ENCODE results near the gene NKPD1.
A peak's percentile ranks its signal among the peaks of the same experiment; 100 is the strongest.

NKPD1 gene

DNA sequence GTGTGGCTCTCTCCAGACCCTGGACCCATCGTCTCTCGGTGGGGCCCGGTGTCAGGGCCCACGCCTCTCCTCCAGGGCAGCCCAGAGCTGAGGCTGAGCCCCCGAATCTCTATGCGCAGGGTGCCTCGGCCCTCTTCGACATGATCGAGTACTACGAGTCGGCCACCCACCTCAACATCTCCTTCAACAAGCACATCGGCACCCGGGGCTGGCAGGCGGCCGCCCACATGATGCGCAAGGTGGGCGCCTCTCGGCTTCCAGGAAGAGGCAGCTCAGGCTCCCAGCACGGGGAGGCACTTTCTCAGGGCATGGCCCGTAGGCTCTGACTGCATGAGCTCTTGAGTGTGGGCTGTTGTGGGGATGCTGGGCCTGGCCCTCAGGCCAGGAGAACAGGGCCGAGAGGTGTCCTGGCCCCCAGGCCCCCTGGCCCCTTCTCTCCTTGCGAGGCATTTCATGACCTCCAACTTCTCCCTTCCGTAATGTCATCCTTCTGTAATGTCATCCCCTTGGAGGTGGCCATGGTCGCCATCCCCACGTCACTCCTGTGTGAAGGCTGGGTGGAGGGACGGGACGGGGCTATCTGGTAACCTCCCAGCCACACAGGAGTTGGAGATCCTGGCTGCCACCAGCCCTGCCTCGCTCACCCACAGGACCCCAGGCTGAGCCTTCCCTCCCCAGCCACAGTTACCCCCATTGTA lies 19.4 kb downstream of the NKPD1 start:
- Histone ChIP-seq H3K9me3 (ENCODE audit: control insufficient read depth, insufficient read depth, low read length) (no peaks in the 10 kb centered on the region), H3K4me1 (ENCODE audit: control insufficient read depth, insufficient read depth, low read length) (peaks cover 3% of the 10 kb centered on the region), H3K27me3 (ENCODE audit: control insufficient read depth, insufficient read depth, low read length) (no peaks in the 10 kb centered on the region), H3K4me3 (ENCODE audit: low read depth, low read length) (no peak overlapping the region), H3K36me3 (ENCODE audit: control insufficient read depth, insufficient read depth, low read length) (peaks cover 31% of the 10 kb centered on the region), H3K9ac (ENCODE audit: low read depth, low read length) (no peak overlapping the region)

DNA sequence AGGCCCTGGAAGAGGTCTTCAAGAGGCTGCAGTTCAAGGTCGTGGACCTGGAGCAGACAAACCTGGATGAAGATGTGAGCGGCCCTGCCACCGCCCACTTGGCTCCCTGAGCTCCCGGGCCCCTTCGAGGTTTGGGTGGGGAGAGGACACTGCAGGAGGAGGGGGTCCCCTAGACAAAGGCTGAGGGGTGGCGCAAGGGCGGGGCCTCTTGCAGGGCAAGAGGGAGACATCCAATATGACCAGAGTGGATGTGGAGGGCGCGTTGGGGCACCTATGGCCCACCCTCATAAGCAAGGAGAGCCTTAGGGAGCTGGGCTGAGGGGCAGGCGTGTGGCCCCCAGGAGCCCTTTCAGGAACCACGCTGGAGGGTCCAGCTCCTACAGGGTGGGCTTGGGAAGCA lies 20.2 kb downstream of the NKPD1 start:
- Histone ChIP-seq H3K9me3 (ENCODE audit: control insufficient read depth, insufficient read depth, low read length) (no peaks in the 10 kb centered on the region), H3K4me1 (ENCODE audit: control insufficient read depth, insufficient read depth, low read length) (peaks cover 3% of the 10 kb centered on the region), H3K36me3 (ENCODE audit: control insufficient read depth, insufficient read depth, low read length) (peaks cover 28% of the 10 kb centered on the region), H3K27me3 (ENCODE audit: control insufficient read depth, insufficient read depth, low read length) (no peaks in the 10 kb centered on the region), H3K9ac (ENCODE audit: low read depth, low read length) (no peak overlapping the region), H3K4me3 (ENCODE audit: low read depth, low read length) (no peak overlapping the region)

DNA sequence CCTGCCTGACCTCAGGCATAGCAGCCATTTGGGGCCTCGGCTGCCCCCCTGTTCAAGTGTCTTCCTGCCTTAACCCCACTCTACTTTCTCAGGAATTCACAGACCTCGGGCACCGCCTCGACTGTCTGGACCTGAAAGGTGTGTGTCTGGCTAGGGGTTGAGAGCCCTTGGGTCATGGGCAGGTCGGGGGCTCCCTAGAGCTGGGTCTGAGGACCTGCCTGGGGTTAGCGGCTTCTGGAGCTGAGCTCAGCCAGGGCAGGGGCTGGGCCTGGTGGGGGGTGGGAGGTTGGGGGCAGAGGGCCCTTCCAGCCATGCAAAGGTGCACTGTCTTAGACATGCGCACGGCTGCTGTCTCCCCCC lies 20.7 kb downstream of the NKPD1 start:
- H3K9ac ChIP-seq (ENCODE audit: low read depth, low read length) = no peak overlapping the region
- no peaks in the 10 kb centered on the region for H3K9me3 ChIP-seq (ENCODE audit: control insufficient read depth, insufficient read depth, low read length)
- H3K27me3 ChIP-seq (ENCODE audit: control insufficient read depth, insufficient read depth, low read length) = no peaks in the 10 kb centered on the region
- H3K36me3 ChIP-seq (ENCODE audit: control insufficient read depth, insufficient read depth, low read length) = peaks cover 24% of the 10 kb centered on the region
- peaks cover 3% of the 10 kb centered on the region for H3K4me1 ChIP-seq (ENCODE audit: control insufficient read depth, insufficient read depth, low read length)
- H3K4me3 ChIP-seq (ENCODE audit: low read depth, low read length) = no peak overlapping the region

DNA sequence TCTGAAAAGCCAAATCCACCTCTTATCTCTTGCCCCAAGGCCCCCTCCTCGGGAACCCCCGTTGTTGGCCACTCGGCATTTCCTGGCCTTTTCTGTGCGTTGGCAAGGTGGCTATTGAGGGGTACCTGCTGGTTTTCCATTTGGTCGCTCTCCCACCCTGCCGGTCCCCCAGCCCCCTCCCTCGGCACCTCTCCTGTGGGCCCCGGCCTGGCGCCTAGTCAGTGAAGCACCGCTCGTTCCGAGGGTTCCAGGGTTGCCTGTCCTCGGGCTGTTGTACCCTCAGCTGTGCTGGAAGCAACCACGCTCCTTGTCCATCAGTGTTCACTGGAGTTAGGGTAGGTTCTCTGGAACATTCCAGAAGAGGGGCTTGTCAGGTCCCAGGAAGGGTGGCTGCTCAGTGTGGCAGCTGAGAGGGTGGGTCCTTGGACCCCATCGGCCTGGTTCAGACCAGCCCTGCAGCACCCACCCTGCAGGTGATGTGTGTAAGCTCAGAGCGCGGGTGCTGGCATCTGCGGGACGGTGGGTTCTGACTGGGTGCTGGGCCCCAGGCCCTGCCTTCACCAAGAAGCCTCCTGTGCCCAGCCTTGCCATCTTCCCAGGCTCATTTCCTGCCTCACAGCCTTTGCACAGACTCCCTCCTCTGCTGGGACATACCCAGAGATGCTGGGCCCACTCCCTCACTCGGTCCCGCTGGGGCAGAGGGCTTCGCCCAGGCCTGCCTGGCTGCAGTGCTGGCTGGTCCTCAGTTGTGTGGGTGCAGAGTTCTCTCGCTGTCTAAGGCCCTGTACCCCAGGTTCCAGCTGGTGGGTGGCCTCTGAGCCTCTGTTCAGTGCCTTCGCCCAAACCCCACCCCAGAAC lies 21.3 kb downstream of the NKPD1 start:
- Histone ChIP-seq H3K27me3 (ENCODE audit: control insufficient read depth, insufficient read depth, low read length) (no peaks in the 10 kb centered on the region), H3K9me3 (ENCODE audit: control insufficient read depth, insufficient read depth, low read length) (no peaks in the 10 kb centered on the region), H3K9ac (ENCODE audit: low read depth, low read length) (no peak overlapping the region)

DNA sequence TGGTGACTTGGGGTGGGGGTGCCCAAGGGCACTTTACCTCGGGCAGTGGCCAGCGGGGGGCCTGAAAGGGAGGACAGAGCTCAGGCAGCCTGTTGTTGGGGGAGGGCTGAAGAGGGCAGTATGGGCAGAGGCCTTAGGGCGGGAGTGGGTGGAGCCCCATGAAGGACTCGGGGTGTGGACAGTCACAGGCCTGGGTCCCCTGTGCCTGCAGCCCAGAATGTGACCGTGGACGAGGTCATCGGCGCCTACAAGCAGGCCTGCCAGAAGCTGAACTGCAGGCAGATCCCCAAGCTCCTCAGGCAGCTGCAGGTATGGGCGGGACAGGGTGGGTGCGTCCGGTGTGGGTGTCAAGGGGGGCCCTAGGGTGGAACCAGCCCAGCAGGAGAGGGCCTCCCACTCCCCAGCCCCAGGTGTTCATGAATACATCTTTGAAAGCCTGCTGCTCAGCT lies 22.5 kb downstream of the NKPD1 start:
- Histone ChIP-seq H3K27me3 (ENCODE audit: control insufficient read depth, insufficient read depth, low read length) (no peaks in the 10 kb centered on the region), H3K9ac (ENCODE audit: low read depth, low read length) (no peak overlapping the region), H3K4me1 (ENCODE audit: control insufficient read depth, insufficient read depth, low read length) (peaks cover 3% of the 10 kb centered on the region), H3K9me3 (ENCODE audit: control insufficient read depth, insufficient read depth, low read length) (no peaks in the 10 kb centered on the region), H3K4me3 (ENCODE audit: low read depth, low read length) (no peak overlapping the region), H3K36me3 (ENCODE audit: control insufficient read depth, insufficient read depth, low read length) (peaks cover 24% of the 10 kb centered on the region)

More for the DNA sequence above, 21.3 kb downstream of the NKPD1 start:
- no peak overlapping the region for H3K4me3 ChIP-seq (ENCODE audit: low read depth, low read length)
- H3K36me3 ChIP-seq (ENCODE audit: control insufficient read depth, insufficient read depth, low read length) = peaks cover 24% of the 10 kb centered on the region
- H3K4me1 ChIP-seq (ENCODE audit: control insufficient read depth, insufficient read depth, low read length) = peaks cover 3% of the 10 kb centered on the region

DNA sequence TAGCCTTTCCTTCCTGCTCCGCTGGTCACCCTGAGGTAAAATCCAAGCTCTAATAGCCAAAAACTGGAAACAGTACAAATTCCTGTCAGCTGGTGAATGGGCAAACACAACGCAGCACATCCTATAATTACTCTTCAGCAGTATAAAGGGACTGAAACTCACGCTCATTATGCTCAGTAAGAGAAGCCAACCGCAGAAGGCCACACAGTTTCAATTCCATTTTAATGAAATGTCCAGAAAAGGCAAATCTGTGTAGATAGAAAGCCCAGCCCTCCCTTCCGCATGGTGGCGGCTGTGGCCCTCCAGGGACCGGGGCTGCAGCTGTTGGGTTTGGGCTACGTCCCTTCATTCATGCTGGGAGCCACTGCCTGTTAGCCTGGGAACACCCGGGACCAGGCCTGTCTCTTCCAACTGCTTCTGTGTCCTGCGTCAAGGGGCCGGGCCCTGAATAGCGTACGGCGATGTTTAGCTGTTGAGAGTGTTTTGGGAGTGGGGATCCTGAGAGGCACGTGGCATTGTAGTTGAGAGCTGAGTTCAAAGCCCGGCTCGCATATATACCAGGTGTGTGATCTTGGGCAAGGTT lies 23.5 kb downstream of the NKPD1 start:
- Histone ChIP-seq H3K9ac (ENCODE audit: low read depth, low read length) (no peak overlapping the region), H3K9me3 (ENCODE audit: control insufficient read depth, insufficient read depth, low read length) (no peaks in the 10 kb centered on the region), H3K4me3 (ENCODE audit: low read depth, low read length) (no peak overlapping the region), H3K36me3 (ENCODE audit: control insufficient read depth, insufficient read depth, low read length) (peaks cover 15% of the 10 kb centered on the region), H3K4me1 (ENCODE audit: control insufficient read depth, insufficient read depth, low read length) (peaks cover 3% of the 10 kb centered on the region), H3K27me3 (ENCODE audit: control insufficient read depth, insufficient read depth, low read length) (no peaks in the 10 kb centered on the region)

DNA sequence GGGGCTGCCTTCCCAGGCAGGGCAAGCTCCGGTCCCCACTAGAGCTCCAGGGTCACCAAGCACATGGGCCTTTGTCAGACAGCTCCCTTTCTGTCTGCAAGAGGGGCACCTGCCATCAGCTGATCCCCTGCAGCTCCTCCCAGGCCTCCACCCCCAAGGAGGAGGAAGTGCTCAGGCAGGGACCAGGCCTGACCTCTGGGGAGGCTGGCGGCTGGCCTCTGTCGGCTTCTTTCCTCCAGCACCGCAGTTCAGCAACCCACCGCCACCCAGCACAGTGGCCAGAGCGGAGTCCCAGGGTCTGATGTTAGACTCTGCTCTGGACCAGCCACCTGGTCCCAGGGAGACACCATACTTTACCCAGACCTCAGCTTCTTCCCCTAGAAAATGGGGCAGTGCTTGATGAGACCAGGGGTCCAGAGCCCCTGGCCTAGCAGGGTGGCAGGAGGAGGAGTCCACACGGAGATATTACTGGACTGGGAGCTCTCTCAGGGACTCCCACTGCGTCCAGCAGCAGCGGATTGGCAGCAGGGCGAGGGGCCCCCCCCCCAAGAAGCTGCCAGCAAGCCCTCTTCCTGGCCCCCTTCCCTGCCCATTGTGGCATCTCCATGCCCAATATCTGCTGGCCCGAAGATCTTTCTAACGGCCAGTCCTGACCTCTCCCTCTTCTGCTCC lies 24.1 kb downstream of the NKPD1 start:
- Histone ChIP-seq H3K36me3 (ENCODE audit: control insufficient read depth, insufficient read depth, low read length) (peaks cover 10% of the 10 kb centered on the region), H3K9ac (ENCODE audit: low read depth, low read length) (peak overlapping the region; percentile 65), H3K9me3 (ENCODE audit: control insufficient read depth, insufficient read depth, low read length) (no peaks in the 10 kb centered on the region), H3K27me3 (ENCODE audit: control insufficient read depth, insufficient read depth, low read length) (no peaks in the 10 kb centered on the region), H3K4me3 (ENCODE audit: low read depth, low read length) (no peak overlapping the region), H3K4me1 (ENCODE audit: control insufficient read depth, insufficient read depth, low read length) (peaks cover 3% of the 10 kb centered on the region)

DNA sequence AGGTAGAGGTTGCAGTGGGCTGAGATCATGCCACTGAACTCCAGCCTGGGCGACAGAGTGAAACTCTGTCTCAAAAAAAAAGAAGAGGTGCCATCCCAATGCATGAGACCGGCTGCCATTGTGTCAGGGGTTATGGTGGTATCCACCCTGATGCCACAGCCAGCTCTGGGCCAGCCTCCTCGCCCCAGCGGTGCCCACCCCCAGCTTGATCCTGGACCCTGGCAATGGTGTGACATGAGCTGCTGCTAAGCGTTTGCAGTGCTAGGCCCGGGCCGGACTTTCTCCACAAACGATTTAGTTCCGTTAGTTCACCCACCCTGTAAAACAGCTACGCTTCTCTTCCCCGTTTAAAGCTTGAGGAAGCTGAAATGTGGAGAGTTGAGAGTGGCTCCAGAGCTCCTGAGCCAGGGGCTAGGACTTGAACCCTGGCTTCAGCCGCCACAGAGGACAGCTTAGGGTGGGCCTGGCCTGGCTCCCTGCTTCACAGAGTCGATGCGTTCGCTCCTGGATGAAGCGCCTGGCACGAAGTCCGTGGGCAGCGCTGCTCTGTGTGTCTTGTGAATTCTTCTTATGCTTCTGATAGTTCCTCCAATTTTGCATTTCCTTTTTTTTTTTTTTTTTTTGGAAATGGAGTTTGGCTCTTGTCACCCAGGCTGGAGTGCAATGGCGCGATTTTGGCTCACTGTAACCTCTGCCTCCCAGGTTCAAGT lies 25.5 kb downstream of the NKPD1 start:
- no peak overlapping the region for H3K4me3 ChIP-seq (ENCODE audit: low read depth, low read length)
- no peaks in the 10 kb centered on the region for H3K27me3 ChIP-seq (ENCODE audit: control insufficient read depth, insufficient read depth, low read length)
- no peaks in the 10 kb centered on the region for H3K9me3 ChIP-seq (ENCODE audit: control insufficient read depth, insufficient read depth, low read length)
- no peak overlapping the region for H3K9ac ChIP-seq (ENCODE audit: low read depth, low read length)
- H3K4me1 ChIP-seq (ENCODE audit: control insufficient read depth, insufficient read depth, low read length) = peaks cover 8% of the 10 kb centered on the region
- peaks cover under 1% of the 10 kb centered on the region for H3K36me3 ChIP-seq (ENCODE audit: control insufficient read depth, insufficient read depth, low read length)

DNA sequence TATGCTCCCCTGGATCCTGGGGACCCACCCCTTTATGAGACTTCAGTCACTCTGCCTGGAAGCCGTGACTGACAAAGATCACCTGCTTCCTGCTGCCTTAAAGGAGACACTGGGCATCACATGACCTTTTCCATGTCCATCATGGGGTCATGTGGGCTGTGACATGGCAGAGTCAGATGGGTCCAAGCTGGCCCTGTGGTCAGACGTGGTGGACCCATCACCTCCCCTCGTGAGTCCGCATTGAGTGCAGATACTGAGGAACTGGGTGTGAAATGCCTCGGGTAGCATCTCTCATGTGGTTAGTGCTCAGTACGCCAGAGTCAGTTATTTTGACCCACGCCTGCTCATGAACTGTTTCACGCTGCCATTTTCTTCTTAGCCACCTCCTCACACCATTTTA lies 27.1 kb downstream of the NKPD1 start:
- H3K4me1 ChIP-seq (ENCODE audit: control insufficient read depth, insufficient read depth, low read length) = peaks cover 8% of the 10 kb centered on the region
- no peaks in the 10 kb centered on the region for H3K36me3 ChIP-seq (ENCODE audit: control insufficient read depth, insufficient read depth, low read length)
- H3K27me3 ChIP-seq (ENCODE audit: control insufficient read depth, insufficient read depth, low read length) = no peaks in the 10 kb centered on the region
- no peaks in the 10 kb centered on the region for H3K9me3 ChIP-seq (ENCODE audit: control insufficient read depth, insufficient read depth, low read length)
- no peak overlapping the region for H3K9ac ChIP-seq (ENCODE audit: low read depth, low read length)
- no peak overlapping the region for H3K4me3 ChIP-seq (ENCODE audit: low read depth, low read length)

DNA sequence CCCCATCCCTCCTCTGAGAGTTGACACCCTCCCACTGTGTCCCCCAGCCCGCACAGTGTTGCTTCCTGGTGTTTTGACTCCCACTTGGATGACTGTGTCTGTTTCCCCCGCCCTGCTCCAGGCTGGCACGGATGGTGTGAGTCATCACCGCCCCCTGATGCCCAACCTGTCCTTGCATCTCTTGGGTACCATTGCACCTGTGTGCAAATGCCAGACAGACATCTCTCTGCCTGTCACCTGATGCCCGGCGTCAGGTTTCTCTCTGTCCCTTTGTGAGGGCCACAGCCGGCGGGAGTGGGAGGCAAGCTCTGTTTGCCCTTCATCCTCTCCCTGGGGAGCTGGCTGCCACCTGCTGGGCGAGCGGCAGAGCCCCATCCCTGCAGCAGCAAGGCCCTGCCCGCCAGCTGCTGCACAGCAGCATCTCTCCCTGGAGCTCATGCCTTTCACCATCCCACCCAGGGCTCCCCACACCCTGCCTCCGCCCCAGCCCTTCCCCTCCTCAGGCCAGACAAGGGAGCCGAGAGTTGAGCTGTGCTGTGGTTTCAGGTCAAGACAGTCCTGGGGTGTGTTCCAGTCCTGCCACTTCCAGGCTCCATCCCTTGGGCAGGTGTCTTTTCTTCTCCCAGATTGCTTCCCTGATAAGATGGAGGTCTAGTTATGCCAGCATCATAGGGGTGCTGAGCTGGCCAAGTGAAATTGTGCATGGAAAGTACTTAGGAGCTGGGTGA lies 29.7 kb downstream of the NKPD1 start:
- Histone ChIP-seq H3K9me3 (ENCODE audit: control insufficient read depth, insufficient read depth, low read length) (no peaks in the 10 kb centered on the region), H3K36me3 (ENCODE audit: control insufficient read depth, insufficient read depth, low read length) (no peaks in the 10 kb centered on the region), H3K27me3 (ENCODE audit: control insufficient read depth, insufficient read depth, low read length) (no peaks in the 10 kb centered on the region), H3K4me3 (ENCODE audit: low read depth, low read length) (no peak overlapping the region), H3K9ac (ENCODE audit: low read depth, low read length) (no peak overlapping the region), H3K4me1 (ENCODE audit: control insufficient read depth, insufficient read depth, low read length) (peaks cover 5% of the 10 kb centered on the region)

All from iPS-15b (cell line).